RKO (cell line): Measurements from ENCODE around the gene CYP4F8.
"Not testable (repeated sequence)": the region's sequence is repeated elsewhere in the genome, so short reads cannot be mapped to it uniquely, and the experiment has no call there.

Experiments
- DNase-seq: peaks from one replicate; pipeline ENCODE4 v3.0.0-alpha.2; 2016; ENCODE audit warnings: low spot score

CYP4F8 gene

DNA sequence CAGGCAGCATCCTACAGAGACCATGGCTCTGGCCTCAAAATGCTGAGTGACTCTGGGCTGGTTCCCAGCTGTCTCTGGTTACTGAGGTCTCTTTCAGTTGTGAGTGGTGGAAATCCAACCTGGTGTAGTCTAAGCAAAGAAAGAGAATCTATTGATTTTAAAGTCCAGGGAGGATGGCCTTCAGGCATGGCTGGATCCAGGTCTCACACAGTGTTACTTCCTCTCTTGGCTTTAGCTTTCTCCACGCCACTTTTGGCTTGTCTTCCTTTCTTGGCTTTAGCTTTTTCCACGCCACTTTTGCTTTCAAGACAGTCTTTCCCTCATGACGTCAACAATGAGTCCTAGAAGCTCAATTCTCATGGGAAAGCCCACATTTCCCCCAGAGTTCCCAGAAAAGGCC lies 29.8 kb downstream of the CYP4F8 start:
- no peak for DNase-seq

DNA sequence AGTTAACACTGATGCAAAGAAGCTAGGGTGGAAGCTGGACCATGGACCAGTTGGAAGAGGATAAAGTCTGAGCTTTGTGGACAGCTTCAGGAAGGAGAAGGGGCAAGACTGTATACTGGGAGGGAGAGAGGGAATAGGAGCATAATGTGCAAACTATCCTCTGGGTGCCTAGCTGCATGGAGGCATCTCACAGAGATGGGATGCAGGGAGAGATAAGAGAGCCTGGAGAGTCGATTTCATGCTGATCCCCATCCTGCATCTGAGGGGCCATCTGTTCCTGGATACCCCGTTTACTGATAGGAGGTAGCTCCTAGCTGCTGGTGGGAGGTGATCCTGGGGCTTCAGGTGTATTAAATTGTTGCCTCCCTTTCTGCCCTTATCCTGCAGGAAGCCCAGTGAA lies 34.5 kb downstream of the CYP4F8 start:
- DNase-seq, result no peak

DNA sequence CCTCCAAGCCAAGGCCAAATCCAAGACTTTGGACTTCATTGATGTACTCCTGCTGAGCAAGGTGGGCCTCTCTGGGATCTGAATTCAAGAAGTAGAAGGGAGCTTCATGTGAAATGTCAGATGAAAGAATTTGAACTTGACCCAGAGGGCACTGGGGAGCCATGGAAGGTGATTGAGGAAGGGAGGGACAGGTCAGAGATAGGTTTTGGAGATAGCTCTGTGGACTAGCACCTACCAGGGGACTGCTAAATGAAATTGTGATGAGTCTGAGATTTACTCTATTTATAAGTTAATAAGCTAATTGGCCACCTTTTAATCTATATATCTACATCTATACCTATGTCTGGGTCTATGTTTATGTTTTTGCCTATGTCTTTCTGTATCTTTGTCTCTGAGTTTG lies 35.1 kb downstream of the CYP4F8 start:
- DNase-seq, result not testable (repeated sequence)

DNA sequence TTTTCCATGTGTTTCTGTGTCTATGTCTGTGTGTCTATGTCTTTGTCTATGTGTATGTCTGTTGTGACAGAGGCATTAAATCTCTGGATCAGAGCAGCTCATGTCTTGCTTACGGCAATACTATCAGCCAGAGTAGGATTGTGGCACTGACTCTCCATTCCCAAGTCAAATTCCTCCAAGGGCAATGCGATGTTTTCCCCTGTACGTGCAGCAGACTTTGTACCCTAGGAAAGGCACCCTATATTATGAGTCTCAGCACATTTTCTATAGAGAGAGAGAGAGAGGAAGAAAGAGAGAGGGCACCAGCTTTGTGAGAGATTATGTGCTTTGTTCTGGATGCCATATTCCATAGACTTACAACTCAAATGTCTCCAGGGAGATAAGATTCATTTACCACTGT lies 36.8 kb downstream of the CYP4F8 start:
- no peak for DNase-seq

DNA sequence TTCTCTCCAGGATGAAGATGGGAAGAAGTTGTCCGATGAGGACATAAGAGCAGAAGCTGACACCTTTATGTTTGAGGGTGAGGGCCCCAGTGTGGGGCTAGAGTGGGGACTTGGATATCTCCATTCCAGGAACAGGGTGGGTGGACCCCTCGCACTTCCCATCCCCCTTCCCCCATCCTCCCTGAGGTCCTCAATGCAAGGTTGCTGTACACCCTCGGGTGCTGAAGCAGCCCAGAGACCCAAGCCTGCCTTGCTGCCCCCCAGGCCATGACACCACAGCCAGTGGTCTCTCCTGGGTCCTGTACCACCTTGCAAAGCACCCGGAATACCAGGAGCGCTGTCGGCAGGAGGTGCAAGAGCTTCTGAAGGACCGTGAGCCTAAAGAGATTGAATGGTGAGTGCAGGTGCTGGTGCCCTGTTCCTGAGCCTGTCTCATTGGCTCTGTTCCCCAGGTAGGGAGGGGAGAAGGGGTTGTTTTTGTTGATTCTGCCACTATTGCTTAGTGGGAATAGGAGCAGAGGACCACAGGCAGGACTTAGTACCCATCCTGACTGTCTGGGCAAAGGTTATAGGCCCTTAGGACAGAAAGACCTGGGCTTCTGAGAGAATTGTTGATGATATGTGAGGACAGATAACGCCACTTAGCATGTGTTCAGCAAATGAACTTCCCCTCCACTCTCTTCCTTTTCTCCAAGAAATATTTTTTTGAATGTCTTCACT lies 37.7 kb downstream of the CYP4F8 start:
- DNase-seq, result no peak

DNA sequence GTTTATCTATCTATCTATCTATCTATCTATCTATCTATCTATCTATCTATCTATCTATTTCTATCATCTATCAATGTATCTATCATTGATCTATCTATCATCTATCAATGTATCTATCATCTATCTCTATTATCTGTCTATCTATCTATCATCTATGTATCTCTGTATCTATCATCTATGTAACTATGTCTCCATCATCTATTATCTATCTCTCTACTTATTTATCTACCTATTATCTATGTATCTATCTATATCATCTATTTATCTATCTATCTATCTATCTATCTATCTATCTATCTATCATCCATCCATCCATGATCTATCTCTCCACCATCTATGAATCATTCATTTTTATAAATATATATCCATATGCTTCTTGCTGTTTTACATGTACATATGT lies 41.4 kb downstream of the CYP4F8 start:
- no peak for DNase-seq

DNA sequence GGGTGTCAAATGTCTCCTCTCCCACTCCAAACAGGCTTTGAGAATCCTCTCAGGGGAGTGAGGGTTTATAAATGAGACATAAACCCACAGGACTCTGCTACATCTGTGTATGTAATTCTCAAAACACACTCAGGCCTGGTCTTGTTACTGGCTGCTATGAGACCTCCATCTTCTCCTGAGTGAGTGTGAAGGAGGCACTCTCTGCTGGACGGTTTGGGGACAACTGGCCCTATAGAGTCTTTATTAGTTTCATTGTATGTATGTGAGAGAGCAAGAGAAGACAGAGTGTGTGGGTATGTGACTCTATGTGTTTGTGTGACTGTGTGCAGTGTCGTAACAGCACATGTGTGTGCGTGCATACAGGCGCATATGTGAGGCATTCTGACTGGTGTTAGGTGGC lies 48.2 kb downstream of the CYP4F8 start:
- no peak for DNase-seq

DNA sequence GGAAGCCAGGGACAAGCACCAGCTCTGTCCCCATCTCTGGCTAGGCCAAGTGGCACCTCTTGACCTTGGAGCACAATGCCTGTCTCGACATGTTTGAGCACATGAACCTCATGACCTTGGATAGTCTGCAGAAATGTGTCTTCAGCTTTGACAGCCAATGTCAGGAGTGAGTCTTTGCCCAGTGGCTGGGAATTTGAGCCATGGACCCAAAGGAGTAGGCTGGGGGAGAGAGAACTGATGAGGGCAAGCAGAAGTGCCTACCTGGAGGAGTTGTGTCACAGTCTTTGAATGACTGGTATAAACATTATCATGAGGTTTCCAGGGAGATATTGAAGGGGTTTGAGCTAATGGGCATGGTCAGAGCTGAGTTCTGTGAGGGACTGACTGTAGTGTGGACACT lies 51.2 kb downstream of the CYP4F8 start:
- DNase-seq, result no peak

DNA sequence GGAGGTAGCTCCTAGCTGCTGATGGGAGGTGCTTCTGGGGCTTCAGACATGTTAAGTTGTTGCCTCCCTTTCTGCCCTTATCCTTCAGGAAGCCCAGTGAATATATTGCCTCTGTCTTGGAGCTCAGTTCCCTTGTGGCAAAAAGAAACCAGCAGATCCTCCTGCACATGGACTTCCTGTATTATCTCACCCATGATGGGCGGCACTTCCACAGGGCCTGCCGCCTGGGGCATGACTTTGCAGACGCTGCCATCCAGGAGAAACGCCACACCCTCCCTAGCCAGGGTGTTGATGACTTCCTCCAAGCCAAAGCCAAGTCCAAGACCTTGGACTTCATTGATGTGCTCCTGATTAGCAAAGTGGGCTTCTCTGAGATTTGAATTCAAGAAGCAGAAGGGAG lies 51.9 kb downstream of the CYP4F8 start:
- no peak for DNase-seq

DNA sequence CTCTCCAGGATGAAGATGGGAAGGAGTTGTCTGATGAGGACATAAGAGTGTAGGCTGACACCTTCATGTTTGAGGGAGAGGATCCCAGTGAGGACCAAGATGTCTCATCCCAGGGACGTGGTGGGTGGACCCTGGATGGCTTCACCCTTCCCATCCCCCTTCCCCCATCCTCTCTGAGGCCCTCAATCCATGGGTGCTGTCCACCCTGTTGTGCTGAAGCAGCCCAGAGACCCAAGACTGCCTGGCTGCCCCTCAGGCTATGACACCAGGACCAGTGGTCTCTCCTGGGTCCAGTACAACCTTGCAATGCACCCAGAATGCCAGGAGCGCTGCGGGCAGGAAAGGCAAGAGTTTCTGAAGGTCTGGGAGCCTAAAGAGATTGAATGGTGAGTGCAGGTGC lies 54.4 kb downstream of the CYP4F8 start:
- DNase-seq, result no peak

DNA sequence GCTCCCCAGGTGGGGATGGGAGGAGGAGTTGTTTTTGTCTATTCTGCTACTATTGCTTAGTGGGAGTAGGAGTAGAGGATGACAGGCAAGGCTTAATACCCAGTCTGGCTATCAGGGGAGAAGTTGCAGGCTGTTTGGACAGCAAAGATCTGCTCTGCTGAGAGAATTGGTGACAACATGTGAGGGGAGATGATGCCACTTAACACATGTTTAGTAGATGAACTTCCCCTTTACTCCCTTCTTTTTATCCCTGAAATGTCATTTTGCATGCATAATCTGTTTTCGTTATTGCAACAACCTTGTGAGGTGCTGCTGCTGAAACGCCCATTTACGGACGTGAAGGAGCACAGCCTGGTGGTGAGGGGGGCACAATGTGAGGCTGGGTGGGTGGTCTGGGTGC lies 54.9 kb downstream of the CYP4F8 start:
- DNase-seq, result no peak

DNA sequence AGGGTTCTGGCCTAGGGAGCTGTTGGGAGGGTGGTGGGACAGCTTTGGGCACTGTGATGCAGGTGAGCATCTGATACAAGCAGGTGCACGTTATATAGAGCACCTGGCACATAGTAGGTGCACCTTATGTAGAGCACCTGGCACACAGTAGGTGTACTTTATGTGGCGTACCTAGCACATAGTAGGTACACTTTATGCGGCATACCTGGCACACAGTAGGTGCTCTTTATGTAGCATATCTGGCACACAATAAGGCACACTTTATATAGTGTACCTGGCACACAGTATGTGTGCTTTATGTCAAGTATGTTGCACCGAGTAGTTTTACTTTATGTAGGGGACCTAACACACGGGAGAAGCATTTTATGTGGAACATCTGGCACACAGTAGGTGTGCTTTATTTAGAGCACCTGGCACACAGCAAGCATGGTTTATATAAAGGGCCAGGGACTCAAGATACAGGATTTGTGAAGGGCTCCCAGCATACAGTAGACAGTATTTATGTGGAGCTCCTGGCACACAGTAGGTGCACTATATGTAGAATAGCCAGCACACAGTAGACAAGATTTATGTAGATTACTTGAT lies 56.3 kb downstream of the CYP4F8 start:
- DNase-seq, result no peak

DNA sequence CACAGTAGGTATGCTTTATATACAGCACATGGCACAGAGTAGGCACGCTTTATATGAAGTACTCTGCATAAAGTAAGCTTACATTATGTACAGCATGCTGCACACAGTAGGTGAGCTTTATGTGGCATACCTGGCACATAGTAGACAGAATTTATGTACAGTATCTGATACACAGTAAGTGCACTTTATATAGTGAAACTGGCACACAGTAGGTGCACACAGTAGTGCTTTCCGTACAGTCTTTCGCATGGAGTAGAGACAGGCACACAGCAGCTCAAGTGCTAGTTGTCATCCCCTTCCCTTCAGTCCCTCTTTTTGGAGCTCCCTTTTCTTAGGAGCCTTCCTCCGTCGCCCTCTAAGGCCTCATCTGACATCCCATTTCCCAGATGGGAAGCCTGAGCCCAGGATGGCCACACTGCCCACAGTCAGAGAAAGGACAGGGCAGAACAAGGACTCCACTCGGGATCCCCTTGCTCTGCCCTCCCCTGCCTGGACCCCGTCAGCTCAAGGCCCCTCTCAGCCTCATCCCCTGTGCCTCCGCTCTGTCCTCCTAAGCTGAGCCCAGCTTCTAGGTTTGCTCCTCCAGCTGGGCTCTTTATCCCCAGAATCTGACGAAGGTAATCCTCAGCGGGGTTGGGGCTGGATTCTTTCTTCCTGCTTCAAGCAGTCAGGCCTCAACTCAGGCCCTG lies 57.0 kb downstream of the CYP4F8 start:
- no peak for DNase-seq

DNA sequence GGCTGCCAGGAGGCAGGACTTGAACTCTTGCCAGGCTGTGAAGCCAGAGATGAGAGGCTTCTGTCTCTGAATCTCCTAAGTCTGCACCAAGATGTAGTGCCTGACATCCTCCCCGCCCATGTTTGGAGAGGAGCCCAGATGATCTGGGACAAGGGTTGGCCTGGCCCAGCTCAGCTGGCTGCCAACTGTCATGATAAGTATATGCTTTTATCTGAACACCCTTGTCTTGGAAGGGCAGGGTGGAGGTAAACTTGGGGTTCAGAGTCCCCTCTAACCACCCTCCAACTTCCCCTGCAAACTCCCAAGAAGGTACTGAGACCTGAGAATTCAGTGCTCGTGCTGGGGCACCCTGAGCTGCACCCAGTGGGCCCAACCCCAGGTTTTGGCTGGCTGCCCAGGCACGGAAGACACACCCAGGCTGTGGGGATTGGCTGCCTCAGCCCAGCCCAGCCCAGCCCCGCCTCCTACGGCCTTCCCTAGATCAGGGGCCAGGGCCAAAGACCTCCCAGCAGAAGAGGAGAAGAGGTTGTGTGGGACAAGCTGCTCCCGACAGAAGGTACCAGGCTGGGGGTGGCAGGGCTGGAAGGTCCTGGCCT lies 57.7 kb downstream of the CYP4F8 start, which contains the start of gene CYP4F12:
Gene CYP4F12 (plus strand): TSS at position 508 of the 596 bp plus-strand sequence. CDS start 443 bp downstream, outside the sequence.
- no peak for DNase-seq

DNA sequence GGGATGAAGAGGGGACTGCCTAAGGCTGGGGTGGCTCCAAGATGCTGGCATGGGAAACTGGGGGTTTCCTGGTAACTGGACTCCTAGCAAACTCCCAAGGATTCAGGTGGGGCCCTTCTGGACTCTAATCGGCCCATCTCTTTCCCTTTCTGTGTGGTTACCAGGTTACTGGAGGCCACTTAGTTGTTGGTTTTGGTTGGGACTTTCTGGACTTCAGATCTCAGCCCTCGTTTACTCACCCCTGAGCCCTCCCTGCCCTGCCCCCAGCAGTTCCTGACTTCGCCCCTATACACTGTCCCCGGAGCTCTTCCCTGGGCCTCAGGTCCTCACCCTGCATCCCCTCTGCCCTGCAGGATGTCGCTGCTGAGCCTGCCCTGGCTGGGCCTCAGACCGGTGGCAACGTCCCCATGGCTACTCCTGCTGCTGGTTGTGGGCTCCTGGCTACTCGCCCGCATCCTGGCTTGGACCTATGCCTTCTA lies 58.2 kb downstream of the CYP4F8 start:
- no peak for DNase-seq

DNA sequence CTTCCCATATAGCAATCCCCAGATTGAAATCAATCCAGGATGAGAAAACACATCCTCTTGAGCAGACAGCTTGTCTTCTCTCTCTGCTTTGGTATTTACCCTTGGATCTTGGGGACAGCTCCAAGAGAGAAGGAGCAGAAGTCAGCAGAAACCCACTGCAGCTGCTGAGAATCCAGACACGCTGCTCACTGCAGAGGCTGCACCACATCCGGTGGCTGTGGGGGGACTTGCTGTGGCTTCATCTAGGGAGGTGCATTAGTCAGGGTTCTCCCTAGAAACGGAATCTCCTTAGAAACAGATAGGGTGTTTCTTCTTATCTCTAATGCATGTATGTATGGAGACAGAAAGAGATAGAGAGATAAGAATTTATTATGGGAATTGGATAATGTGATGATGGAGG lies 60.5 kb downstream of the CYP4F8 start:
- DNase-seq, result no peak

DNA sequence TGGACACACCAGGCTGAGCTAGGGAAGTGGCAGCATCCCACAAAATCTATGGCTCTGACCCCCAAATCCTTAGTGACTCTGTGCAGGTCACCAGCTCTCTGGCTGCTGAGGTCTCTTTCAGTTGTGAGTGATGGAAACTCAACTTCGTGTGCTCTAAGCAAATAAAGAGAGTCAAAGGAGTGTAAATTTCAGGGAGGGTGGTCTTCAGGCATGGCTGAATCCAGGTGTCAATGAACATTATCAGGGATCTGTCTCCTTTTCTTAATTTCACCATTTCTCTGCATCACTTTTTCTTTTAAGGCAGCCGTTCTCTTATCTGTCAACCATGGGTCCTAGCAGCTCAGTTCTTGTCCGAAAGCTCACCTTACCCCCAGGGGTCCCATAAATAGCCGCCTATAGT lies 64.1 kb downstream of the CYP4F8 start:
- DNase-seq, result no peak

DNA sequence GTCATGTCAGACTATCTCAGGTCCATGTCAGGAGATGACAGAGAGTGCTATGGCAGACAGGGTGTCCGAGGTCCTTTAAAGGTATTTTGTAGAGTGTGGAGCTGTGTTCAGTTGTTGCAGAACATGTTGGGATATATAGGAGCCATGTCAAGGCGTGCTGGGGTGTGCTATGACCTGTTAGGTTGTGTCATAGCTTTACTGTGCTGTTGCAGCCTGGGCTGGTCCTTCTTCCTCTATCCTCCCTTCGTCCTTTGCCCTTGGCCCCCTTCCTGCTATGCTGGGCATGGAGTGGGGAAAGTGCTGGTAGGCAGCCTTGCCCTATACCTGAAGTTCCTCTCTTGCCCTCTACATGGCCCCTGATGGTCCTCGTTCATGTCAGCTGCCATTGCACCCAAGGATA lies 64.8 kb downstream of the CYP4F8 start:
- DNase-seq, result not testable (repeated sequence)
